Measurements from ENCODE around the gene SFTA2. TPM values are rescaled to one million over a fixed set of nuclear protein-coding genes. Genes with fewer than 3 reads are reported as not detected.

SFTA2 gene
- polyA plus RNA-seq (not detected in 3 replicates), polyA minus RNA-seq (0.43 TPM in 1 of 3 replicates, not detected in the others)
- not detected for polyA plus RNA-seq (2011; ENCODE audit: low read depth)
- not detected in 2 replicates for polyA plus RNA-seq (2011; cell fraction: cytosol; rRNA removed)
- polyA plus RNA-seq (2011; cell fraction: nucleus; rRNA removed) = not detected in 2 replicates
- 0.54 TPM in 1 of 2 replicates, not detected in the other for polyA plus RNA-seq (2012; ENCODE audit: low replicate concordance)
- polyA minus RNA-seq (2011; cell fraction: cytosol; rRNA and poly(A)+ RNA removed) = not detected
- polyA minus RNA-seq (2011; cell fraction: nucleus; rRNA and poly(A)+ RNA removed) = not detected in 2 replicates

GRCh38 chr6:30931969-30932645, at the start of gene SFTA2:
Gene SFTA2, minus strand, starts transcription at chr6:30932170. Its CDS starts 74 bp downstream, at chr6:30932096.
- H3K27me3 ChIP-seq (ENCODE audit: control insufficient read depth, extremely low read depth, insufficient read depth, low read length) = no peaks in the 10 kb centered on the region
- H3K4me2 ChIP-seq (ENCODE audit: control insufficient read depth, extremely low read depth, insufficient read depth, low read depth, low read length) = no peak within 1 kb of the TSS
- dilution Hi-C loops (cut with MboI; ENCODE audit: extremely low pct_ligation_motif_present, low sequenced_read_pairs) = loop anchor here (25.0 kb wide), 1 partner anchor 130 kb away; no protein-coding TSS in a partner anchor
- DNase-seq (ENCODE audit: low read depth, low spot score) = no peak
- H3K79me2 ChIP-seq (ENCODE audit: control insufficient read depth, insufficient read depth, low read length) = no peaks in the 10 kb centered on the region
- no peaks in the 10 kb centered on the region for H3K36me3 ChIP-seq (ENCODE audit: control insufficient read depth in 2 of 2, extremely low read depth in 1 of 2, insufficient read depth in 2 of 2, low read length in 2 of 2)
- no peaks in the 10 kb centered on the region for H3K9me3 ChIP-seq (ENCODE audit: control insufficient read depth, low read depth, low read length)
- H3K9ac ChIP-seq (ENCODE audit: control insufficient read depth, extremely low read depth, insufficient read depth, low read length) = no peak within 1 kb of the TSS
- FAIRE-seq = no peak
- H4K20me1 ChIP-seq (ENCODE audit: control insufficient read depth, extremely low read depth, insufficient read depth, low read length) = no peaks in the 10 kb centered on the region
- TF ChIP-seq, protein P1, sequence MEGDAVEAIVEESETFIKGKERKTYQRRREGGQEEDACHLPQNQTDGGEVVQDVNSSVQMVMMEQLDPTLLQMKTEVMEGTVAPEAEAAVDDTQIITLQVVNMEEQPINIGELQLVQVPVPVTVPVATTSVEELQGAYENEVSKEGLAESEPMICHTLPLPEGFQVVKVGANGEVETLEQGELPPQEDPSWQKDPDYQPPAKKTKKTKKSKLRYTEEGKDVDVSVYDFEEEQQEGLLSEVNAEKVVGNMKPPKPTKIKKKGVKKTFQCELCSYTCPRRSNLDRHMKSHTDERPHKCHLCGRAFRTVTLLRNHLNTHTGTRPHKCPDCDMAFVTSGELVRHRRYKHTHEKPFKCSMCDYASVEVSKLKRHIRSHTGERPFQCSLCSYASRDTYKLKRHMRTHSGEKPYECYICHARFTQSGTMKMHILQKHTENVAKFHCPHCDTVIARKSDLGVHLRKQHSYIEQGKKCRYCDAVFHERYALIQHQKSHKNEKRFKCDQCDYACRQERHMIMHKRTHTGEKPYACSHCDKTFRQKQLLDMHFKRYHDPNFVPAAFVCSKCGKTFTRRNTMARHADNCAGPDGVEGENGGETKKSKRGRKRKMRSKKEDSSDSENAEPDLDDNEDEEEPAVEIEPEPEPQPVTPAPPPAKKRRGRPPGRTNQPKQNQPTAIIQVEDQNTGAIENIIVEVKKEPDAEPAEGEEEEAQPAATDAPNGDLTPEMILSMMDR (optimal IDR thresholded peaks at IDR 0.05 in 1 of 3, IDR thresholded peaks at IDR 0.05 in 1 of 3, conservative IDR thresholded peaks at IDR 0.05 in 1 of 3; ENCODE audit: extremely low read depth in 1 of 3, insufficient read depth in 2 of 3, low read length in 3 of 3) = no peak
- TF ChIP-seq EZH2 (IDR thresholded peaks at IDR 0.05; ENCODE audit: low read length) = no peak
- no peak within 1 kb of the TSS for H3K27ac ChIP-seq (ENCODE audit: control insufficient read depth, insufficient read depth, low read length)
- H3K9me1 ChIP-seq (ENCODE audit: control insufficient read depth, extremely low read depth, insufficient read depth, low read length) = no peaks in the 10 kb centered on the region
- no peak within 1 kb of the TSS for H2AFZ ChIP-seq (ENCODE audit: control insufficient read depth, low read length)
- H3K4me3 ChIP-seq (ENCODE audit: control insufficient read depth in 2 of 3, extremely low read depth in 1 of 3, insufficient read depth in 2 of 3, low read depth in 1 of 3, low read length in 3 of 3) = no peak within 1 kb of the TSS
- peaks cover 6% of the 10 kb centered on the region for H3K4me1 ChIP-seq (ENCODE audit: control insufficient read depth, extremely low read depth, insufficient read depth, low read length)

DNA sequence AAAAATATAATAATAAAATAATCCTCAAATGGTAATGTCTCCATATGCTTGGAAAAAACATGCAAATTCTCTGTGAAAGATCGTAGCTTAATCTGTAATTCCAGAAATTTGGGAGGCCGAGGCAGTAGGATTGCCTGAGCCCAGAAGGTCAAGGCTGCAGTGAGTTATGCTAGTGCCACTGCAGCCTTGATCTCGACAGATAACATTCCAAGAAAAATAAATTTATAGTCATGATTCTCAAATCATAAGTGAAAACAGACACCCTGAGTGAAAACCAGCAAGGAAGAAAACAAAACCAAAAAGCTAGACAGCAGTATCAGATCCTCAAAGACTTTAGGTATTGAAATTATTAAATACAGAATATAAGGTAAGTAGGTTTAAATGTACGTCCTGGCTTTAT, 47.7 kb upstream of the SFTA2 start:
- Histone ChIP-seq H3K9ac (ENCODE audit: control insufficient read depth, extremely low read depth, insufficient read depth, low read length) (no peak overlapping the region), H3K79me2 (ENCODE audit: control insufficient read depth, insufficient read depth, low read length) (no peaks in the 10 kb centered on the region), H2AFZ (ENCODE audit: control insufficient read depth, low read length) (no peak overlapping the region), H3K4me3 (ENCODE audit: control insufficient read depth in 2 of 3, extremely low read depth in 1 of 3, insufficient read depth in 2 of 3, low read depth in 1 of 3, low read length in 3 of 3) (no peak overlapping the region), H3K9me1 (ENCODE audit: control insufficient read depth, extremely low read depth, insufficient read depth, low read length) (no peaks in the 10 kb centered on the region), H4K20me1 (ENCODE audit: control insufficient read depth, extremely low read depth, insufficient read depth, low read length) (no peaks in the 10 kb centered on the region), H3K27ac (ENCODE audit: control insufficient read depth, insufficient read depth, low read length) (no peak overlapping the region), H3K36me3 (ENCODE audit: control insufficient read depth in 2 of 2, extremely low read depth in 1 of 2, insufficient read depth in 2 of 2, low read length in 2 of 2) (no peaks in the 10 kb centered on the region), H3K9me3 (ENCODE audit: control insufficient read depth, low read depth, low read length) (no peaks in the 10 kb centered on the region), H3K27me3 (ENCODE audit: control insufficient read depth, extremely low read depth, insufficient read depth, low read length) (no peaks in the 10 kb centered on the region), H3K4me2 (ENCODE audit: control insufficient read depth, extremely low read depth, insufficient read depth, low read depth, low read length) (no peak overlapping the region), H3K4me1 (ENCODE audit: control insufficient read depth, extremely low read depth, insufficient read depth, low read length) (peaks cover 9% of the 10 kb centered on the region)
- FAIRE-seq (no peak), DNase-seq (ENCODE audit: low read depth, low spot score) (no peak)
- dilution Hi-C loops (cut with MboI; ENCODE audit: extremely low pct_ligation_motif_present, low sequenced_read_pairs) = no loop called here
- TF ChIP-seq, protein P1 (optimal IDR thresholded peaks at IDR 0.05 in 1 of 3, IDR thresholded peaks at IDR 0.05 in 1 of 3, conservative IDR thresholded peaks at IDR 0.05 in 1 of 3; ENCODE audit: extremely low read depth in 1 of 3, insufficient read depth in 2 of 3, low read length in 3 of 3) = no peak
- TF ChIP-seq EZH2 (IDR thresholded peaks at IDR 0.05; ENCODE audit: low read length) = no peak

Measured in keratinocyte (primary cell).